Memory B cell (primary cell): ENCODE results near the gene LRP1.
A peak's percentile ranks its signal among the peaks of the same experiment; 100 is the strongest.

Experiments
- ATAC-seq: fragments of 150-1000 bp; cut with Tn5 transposase; 2 replicates; pipeline ENCODE4 v1.10.0; 2021; ENCODE audit warnings: low read depth, mild to moderate bottlenecking, moderate library complexity
- DNase-seq, 2 donors: peaks; one replicate each; pipeline ENCODE4 v3.0.0; 2022; ENCODE audit warnings: low spot score in 2 of 2
- H3K27ac Mint-ChIP-seq: one replicate; pipeline ENCODE4 v1.8.0; 2022; ENCODE audit warnings: mild to moderate bottlenecking, moderate library complexity, mixed read lengths
- H3K27me3 Mint-ChIP-seq: one replicate; pipeline ENCODE4 v1.8.0; 2022; ENCODE audit warnings: mixed read lengths
- H3K36me3 Mint-ChIP-seq: one replicate; pipeline ENCODE4 v1.8.0; 2022; ENCODE audit warnings: mild to moderate bottlenecking, mixed read lengths
- H3K4me1 Mint-ChIP-seq: one replicate; pipeline ENCODE4 v1.8.0; 2022; ENCODE audit warnings: mixed read lengths
- H3K4me3 Mint-ChIP-seq: one replicate; pipeline ENCODE4 v1.8.0; 2022; ENCODE audit warnings: mild to moderate bottlenecking, moderate library complexity, mixed read lengths
- H3K9me3 Mint-ChIP-seq: one replicate; pipeline ENCODE4 v1.8.0; 2022; ENCODE audit warnings: mixed read lengths

The LRP1 gene

GRCh38 chr12:57090924-57091637, 37.2 kb upstream of the LRP1 start:
- no peaks in the 10 kb centered on the region for H3K9me3 Mint-ChIP-seq
- ATAC-seq = no peak
- no peak overlapping the region for H3K27ac Mint-ChIP-seq
- H3K4me3 Mint-ChIP-seq = no peak overlapping the region
- H3K36me3 Mint-ChIP-seq = peaks cover 2% of the 10 kb centered on the region
- no peak for DNase-seq
- no peaks in the 10 kb centered on the region for H3K27me3 Mint-ChIP-seq
- peaks cover 44% of the 10 kb centered on the region for H3K4me1 Mint-ChIP-seq

- Mint-ChIP-seq H3K9me3 (no peaks in the 10 kb centered on the region), H3K36me3 (peaks cover 9% of the 10 kb centered on the region), H3K4me1 (peaks cover 42% of the 10 kb centered on the region), H3K4me3 (no peak overlapping the region), H3K27ac (no peak overlapping the region), H3K27me3 (no peaks in the 10 kb centered on the region)
- DNase-seq = no peak
- no peak for ATAC-seq
These were observed 36.4 kb upstream of the LRP1 start for GRCh38 chr12:57091638-57092528.

DNA sequence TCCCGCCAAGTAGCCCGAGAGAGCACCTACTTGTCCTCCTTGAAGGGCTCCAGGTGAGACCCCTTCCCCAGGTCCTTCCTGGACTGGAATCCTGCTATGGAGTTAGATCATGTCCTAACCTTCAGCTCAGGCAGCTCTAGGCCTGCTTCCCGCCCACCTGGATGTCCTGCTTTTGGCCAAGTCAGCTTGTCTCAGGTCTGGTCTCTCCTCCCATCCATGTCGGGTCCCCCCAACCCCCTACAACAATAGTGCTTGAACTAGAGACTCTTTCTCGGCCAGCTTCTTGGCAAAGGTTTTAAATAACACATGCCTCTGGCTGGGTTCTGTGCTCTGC, 35.8 kb upstream of the LRP1 start:
- H3K4me1 Mint-ChIP-seq = peaks cover 45% of the 10 kb centered on the region
- DNase-seq (no peak), ATAC-seq (no peak)
- H3K36me3 Mint-ChIP-seq = peaks cover 11% of the 10 kb centered on the region
- no peak overlapping the region for H3K4me3 Mint-ChIP-seq
- peak overlapping the region; percentile 25 for H3K27ac Mint-ChIP-seq
- H3K27me3 Mint-ChIP-seq = no peaks in the 10 kb centered on the region
- H3K9me3 Mint-ChIP-seq = no peaks in the 10 kb centered on the region

DNA sequence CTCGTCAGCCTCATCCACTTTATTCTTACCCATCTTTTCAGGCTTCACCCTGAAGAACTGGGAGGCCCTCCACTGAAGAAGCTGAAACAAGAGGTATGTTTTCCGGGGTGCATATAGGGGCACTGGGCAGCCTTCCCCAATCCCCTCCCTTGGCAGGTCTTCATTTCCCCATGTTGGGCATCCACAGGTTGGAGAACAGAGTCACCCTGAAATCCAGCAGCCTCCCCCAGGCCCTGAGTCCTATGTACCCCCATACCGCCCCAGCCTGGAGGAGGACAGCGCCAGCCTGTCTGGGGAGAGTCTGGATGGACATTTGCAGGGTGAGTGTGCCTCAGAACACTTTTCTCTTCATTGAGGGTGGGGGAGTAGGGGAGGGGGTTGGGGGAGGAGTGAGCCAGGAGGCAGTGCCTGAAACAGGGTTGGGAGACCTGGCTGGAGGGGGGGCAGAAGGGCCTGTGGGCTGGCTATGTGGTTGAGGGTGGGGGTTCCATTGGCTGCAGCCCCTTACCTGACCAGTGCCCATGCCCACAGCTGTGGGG, 35.3 kb upstream of the LRP1 start:
- peaks cover 45% of the 10 kb centered on the region for H3K4me1 Mint-ChIP-seq
- peaks cover 11% of the 10 kb centered on the region for H3K36me3 Mint-ChIP-seq
- no peak overlapping the region for H3K4me3 Mint-ChIP-seq
- no peaks in the 10 kb centered on the region for H3K9me3 Mint-ChIP-seq
- H3K27me3 Mint-ChIP-seq = no peaks in the 10 kb centered on the region
- DNase-seq (no peak), ATAC-seq (no peak)
- H3K27ac Mint-ChIP-seq = peak overlapping the region; percentile 95

DNA sequence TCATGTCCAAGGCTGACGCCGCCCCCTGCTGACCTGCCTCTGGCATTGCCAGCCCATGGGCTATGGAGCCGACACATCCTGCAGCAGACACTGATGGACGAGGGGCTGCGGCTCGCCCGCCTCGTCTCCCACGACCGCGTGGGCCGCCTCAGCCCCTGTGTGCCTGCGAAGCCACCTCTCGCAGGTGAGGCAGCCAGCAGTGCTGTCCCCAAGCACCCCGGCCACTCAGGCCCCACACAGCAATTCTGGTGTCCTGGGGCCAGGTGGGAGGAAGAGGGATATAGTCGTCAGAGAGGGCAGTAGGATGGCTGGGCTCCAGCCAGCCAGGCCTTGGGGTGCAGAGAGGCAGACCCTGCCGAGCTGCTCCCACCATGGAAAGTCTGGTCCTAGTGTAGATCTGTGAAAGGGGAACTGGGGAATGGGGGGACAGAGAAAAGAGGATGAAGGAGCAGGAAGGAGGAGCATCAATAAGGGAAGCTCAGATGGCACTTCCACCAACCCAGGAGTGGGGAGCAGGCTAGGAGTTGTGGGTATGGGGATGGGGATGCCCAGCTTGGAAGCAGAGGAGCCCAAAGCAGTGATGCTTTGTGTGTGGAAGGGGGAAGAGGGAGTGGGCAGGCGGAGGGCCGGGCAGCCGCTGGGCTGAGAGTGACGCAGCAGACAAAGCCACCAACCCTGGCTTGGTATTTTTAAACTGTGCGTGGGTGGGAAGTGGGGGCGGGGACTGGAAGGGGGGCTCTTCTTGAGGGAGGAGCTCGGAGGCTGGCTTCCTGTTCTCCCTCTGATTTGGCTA, 34.7 kb upstream of the LRP1 start:
- H3K36me3 Mint-ChIP-seq = peaks cover 12% of the 10 kb centered on the region
- DNase-seq (no peak), ATAC-seq (peak; percentile 71)
- H3K4me3 Mint-ChIP-seq = peak overlapping the region; percentile 89
- H3K27ac Mint-ChIP-seq = peak overlapping the region; percentile 95
- H3K27me3 Mint-ChIP-seq = no peaks in the 10 kb centered on the region
- no peaks in the 10 kb centered on the region for H3K9me3 Mint-ChIP-seq
- peaks cover 45% of the 10 kb centered on the region for H3K4me1 Mint-ChIP-seq

DNA sequence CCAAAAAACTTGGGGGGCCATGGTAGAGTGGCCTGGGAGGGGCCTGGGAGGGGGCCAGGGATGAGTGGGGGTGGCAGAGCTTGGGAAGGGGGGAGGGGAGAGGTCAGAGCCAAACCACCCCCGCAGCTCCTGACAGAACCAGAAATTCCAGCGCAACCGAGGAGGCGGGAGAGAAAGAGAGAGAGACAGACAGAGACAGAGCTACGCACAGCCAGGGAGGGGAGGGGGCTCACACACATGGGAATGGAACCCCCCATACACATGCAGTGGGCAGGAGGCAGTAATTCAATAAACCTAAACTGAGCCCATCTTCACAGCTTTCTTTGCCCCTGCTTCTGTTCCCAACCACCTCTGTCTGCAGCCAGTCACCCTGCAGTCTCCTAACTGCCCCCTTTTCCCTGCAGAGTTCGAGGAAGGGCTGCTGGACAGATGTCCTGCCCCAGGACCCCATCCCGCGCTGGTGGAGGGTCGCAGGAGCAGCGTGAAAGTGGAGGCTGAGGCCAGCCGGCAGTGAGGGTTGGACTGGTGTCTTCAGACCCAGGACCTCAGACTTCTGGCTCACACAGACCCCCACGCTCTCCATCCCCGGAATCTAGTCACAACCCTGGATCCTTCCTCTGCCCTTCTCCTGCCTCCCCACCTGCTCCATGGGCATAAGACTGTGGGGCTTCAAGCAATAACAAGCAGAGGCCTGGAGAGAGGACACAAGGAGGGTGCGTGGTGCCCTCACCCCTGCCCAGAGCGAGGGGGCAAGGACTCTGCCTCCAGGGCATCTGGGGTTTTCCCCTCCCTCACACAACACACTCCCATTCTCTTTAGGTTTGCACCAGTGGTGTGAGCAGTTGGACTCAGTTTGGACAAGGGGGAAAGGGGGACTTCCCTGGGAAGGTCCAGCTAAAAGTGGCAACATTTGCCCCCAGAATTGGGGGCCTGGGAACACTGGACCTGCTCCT, 33.8 kb upstream of the LRP1 start:
- Mint-ChIP-seq H3K27me3 (no peaks in the 10 kb centered on the region), H3K4me3 (peak overlapping the region; percentile 89), H3K9me3 (no peaks in the 10 kb centered on the region), H3K36me3 (peaks cover 21% of the 10 kb centered on the region), H3K27ac (peak overlapping the region; percentile 95), H3K4me1 (peaks cover 47% of the 10 kb centered on the region)
- DNase-seq = no peak
- no peak for ATAC-seq

GRCh38 chr12:57095440-57095839, 32.8 kb upstream of the LRP1 start:
- DNase-seq (no peak), ATAC-seq (no peak)
- Mint-ChIP-seq H3K4me1 (peaks cover 44% of the 10 kb centered on the region), H3K9me3 (no peaks in the 10 kb centered on the region), H3K27me3 (no peaks in the 10 kb centered on the region), H3K27ac (peak overlapping the region; percentile 35), H3K4me3 (no peak overlapping the region), H3K36me3 (peaks cover 24% of the 10 kb centered on the region)

DNA sequence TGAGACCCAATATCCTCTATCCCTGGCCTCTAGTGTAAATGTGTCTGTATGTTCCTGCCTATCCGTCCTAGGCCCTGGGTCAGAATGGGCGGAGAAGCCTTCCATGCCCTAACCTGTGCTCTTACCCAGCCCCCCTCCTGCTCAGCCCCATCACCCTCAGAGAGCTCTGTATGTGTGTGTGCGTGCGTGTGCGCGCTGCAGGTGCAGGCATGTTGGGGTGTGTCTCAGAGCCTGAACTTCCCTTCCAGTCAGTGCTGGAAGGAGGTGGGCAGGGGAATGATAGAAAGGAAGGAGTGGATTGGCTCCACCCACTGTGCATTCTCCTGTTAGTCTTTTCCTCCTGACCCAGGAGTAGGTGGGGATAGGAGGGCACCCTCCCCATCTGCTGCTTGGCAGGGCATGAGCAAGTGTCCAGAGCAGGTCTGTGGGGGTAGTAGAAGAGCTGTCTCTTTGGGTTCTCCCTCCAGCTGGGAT, 32.1 kb upstream of the LRP1 start:
- H3K27me3 Mint-ChIP-seq = no peaks in the 10 kb centered on the region
- H3K27ac Mint-ChIP-seq = peak overlapping the region; percentile 35
- no peaks in the 10 kb centered on the region for H3K9me3 Mint-ChIP-seq
- H3K4me1 Mint-ChIP-seq = peaks cover 40% of the 10 kb centered on the region
- ATAC-seq = no peak
- H3K36me3 Mint-ChIP-seq = peaks cover 24% of the 10 kb centered on the region
- no peak for DNase-seq
- H3K4me3 Mint-ChIP-seq = no peak overlapping the region

DNA sequence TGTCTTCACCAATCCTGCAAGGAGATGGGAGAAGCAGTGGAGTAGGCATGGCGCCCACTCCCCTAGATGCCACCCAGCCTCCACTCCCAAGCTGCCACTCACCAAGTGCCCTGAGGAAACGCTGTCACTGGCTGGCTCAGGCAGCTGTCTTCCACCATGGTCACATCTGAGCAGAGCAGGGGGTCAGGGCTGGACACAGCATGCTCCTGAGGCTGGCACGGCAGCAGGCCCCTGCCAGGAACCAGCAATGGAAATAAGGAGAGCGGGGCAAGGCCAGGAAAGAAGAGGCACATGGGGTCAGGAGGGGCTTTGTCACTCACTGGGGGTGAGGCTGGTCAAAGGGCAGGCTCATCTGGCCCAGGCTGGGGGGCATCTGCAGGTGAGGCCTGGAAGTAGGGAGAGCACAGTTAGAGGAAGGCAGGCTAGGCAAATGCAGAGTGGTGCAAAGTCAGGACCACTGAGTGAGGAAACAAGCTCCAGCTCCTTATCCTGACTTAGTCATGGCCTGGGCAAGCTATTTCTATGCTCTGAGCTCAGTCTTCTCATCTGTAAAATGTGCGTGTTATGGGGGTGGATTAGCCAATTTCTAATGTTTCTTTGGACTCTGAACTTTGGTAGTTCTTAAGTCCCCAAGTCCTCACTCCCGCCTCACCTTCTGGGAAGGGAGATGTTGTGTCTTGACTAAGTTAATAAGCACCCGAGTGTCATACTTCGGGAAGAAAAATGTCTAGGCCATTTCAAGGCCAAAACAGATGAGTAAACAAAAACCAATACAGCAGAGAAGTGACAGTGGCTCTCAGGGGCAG, 31.3 kb upstream of the LRP1 start:
- peaks cover 38% of the 10 kb centered on the region for H3K4me1 Mint-ChIP-seq
- peak overlapping the region; percentile 35 for H3K27ac Mint-ChIP-seq

DNA sequence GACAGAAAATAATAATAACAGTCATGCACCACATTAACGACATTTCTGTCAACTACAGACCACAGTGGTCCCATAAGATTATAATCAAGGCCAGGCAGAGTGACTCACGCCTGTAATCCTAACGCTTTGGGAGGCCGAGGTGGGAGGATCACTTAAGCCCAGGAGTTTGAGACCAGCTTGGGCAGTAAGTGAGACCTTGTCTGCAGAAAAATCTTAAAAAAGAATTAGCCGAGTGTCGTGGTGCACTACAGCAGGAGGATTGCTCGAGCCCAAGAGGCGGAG, 30.8 kb upstream of the LRP1 start:
- Mint-ChIP-seq H3K27me3 (no peaks in the 10 kb centered on the region), H3K4me1 (peaks cover 36% of the 10 kb centered on the region), H3K36me3 (peaks cover 24% of the 10 kb centered on the region)

More for the DNA sequence above, 31.3 kb upstream of the LRP1 start:
- DNase-seq = no peak
- no peak for ATAC-seq
- no peaks in the 10 kb centered on the region for H3K9me3 Mint-ChIP-seq
- no peak overlapping the region for H3K4me3 Mint-ChIP-seq
- H3K27me3 Mint-ChIP-seq = no peaks in the 10 kb centered on the region
- peaks cover 24% of the 10 kb centered on the region for H3K36me3 Mint-ChIP-seq

DNA sequence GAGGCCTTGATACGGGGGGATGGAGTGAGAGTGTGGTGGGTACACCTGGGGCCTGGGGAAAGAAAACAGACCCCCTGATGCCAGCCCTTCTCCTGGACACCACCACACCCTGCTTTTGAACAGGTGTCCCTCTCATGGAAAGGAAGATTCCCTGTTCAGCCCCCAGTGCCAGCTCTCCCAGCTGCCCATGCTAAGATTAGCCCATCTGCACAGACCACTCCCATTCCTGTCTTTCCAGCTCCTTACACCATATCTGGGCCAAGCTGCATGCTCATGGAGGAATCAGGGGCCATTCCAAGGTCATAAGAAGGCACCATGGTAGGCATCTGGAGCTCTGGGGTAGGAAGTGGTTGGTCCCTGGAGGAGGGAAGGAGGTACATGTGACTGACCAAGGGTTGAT, 29.7 kb upstream of the LRP1 start:
- Mint-ChIP-seq H3K27ac (peak overlapping the region; percentile 53), H3K9me3 (no peaks in the 10 kb centered on the region), H3K27me3 (no peaks in the 10 kb centered on the region), H3K4me1 (peaks cover 28% of the 10 kb centered on the region), H3K36me3 (peaks cover 24% of the 10 kb centered on the region), H3K4me3 (no peak overlapping the region)
- ATAC-seq (no peak), DNase-seq (no peak)

More for the DNA sequence above, 30.8 kb upstream of the LRP1 start:
- no peak overlapping the region for H3K27ac Mint-ChIP-seq
- ATAC-seq (no peak), DNase-seq (no peak)
- no peaks in the 10 kb centered on the region for H3K9me3 Mint-ChIP-seq
- H3K4me3 Mint-ChIP-seq = no peak overlapping the region

GRCh38 chr12:57099047-57099714, 29.1 kb upstream of the LRP1 start:
- H3K4me3 Mint-ChIP-seq = no peak overlapping the region
- H3K9me3 Mint-ChIP-seq = no peaks in the 10 kb centered on the region

More at GRCh38 chr12:57099047-57099714, 29.1 kb upstream of the LRP1 start:
- Mint-ChIP-seq H3K27me3 (no peaks in the 10 kb centered on the region), H3K27ac (peak overlapping the region; percentile 53), H3K4me1 (peaks cover 23% of the 10 kb centered on the region), H3K36me3 (peaks cover 27% of the 10 kb centered on the region)
- no peak for ATAC-seq
- DNase-seq = no peak
